Fibroblast of peridontal ligament (primary cell): ENCODE results near the gene CCL15.
"Not testable (repeated sequence)": the region's sequence is repeated elsewhere in the genome, so short reads cannot be mapped to it uniquely, and the experiment has no call there.

ENCODE experiments used
- DNase-seq: peaks from one replicate; pipeline ENCODE4 v3.0.0-alpha.2; 2010; ENCODE audit errors: extremely low read depth

CCL15 gene, protein sequence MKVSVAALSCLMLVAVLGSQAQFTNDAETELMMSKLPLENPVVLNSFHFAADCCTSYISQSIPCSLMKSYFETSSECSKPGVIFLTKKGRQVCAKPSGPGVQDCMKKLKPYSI

DNA sequence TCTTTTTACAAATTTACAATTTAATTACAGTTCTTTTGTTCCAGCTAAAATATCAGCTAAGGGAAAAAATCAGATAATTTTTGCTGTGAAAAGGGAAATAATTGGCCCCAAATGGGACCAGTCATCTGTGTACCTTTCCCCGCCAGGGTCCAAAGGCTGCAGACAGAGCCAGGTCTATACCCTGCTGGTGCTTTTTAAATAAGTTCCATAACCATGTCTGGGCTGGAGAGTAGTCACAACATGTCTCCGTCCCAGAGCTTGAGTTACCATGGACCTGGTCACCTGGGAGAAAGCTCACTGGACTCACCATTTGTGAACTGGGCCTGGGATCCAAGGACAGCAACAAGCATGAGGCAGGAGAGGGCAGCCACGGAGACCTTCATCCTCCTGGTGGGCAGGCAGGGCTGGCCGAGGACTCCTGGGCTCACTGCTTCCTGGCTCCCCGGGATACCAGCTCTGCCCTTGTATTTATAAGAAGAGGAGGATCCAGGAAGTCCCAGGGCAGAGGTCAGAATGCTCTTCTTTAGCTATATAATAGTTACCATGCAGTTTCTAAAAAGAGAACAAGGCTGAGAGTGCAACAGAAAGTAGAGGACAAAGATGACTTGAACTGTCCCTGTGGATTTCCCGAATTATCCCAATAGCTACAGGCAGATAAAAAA, at the start of gene CCL15:
TSS of gene CCL15 (minus strand) at position 444 of the 662 bp plus-strand sequence. CDS start at position 383, 61 bp downstream.
- no peak for DNase-seq

DNA sequence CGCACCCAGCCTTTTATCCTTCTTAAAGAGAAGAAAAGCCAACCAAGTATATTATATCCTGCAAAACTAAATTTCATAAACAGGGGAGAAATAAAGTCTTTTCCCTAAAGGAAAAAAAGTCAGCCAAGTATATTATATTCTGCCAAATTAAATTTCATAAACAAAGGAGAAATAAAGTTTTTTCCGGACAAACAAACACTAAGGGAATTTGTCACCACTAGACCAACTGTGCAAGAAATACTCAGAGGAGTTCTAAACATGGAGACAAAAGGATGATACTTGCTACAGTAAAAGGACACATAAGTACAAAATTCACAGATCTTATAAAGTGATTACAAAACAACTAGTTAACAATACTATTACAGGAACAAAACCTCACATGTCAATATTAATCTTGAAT, 48.3 kb upstream of the CCL15 start:
- DNase-seq = no peak

DNA sequence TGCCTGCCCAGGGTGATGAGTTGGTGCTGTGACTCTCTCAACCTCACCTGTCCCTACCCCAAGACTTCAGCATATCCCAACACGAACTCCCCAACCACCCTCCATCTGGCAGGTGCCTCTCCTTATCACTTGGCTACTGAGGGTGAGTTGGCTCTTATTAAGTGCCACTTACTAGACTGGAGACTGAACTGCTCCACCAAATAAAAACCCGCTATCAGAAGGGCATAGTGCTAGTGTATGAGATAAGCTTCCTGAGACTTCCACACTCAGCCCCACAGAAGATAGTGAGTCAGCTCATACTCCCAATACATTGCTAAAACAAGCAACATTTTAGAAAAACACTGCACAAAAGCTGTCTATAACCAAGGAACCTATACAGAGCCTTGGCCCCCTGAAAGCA, 46.7 kb upstream of the CCL15 start:
- no peak for DNase-seq

DNA sequence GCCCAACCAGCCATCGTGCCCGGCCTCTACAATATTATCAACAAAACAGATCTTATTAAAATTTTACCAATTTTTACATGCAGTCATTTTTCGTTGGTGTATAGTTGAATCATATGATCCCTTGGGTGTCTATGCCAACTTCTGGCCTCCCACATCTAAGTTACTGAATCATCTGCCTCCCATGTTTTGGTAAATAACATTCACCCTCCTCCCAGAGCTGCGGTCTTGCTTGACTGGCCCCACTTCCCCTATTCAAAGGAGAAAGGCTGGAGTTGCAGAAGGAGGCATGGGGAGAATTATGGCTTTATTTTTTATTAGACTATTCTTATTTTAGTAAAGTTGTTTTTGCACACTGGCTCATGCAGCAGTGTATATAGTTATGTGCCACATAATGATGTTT, 34.9 kb upstream of the CCL15 start:
- DNase-seq = no peak

DNA sequence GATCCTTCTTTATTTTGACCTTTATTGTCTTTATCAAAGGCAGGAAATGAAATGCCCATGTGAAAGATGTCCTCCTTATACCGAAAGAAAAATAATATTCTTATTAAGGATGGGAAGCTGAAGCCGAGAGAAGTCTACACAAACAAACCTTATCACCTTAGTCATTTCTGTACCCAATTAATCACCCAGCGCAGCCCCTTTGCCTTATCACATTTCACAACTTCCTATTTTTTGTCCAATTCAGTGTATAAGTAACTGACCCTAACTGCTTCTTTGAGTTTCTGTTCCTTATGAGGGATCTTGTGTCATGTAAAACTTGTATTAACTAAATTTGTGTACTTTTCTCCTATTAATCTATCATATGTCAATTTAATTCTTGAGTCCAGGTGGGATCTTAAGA, 32.8 kb upstream of the CCL15 start:
- DNase-seq = no peak

DNA sequence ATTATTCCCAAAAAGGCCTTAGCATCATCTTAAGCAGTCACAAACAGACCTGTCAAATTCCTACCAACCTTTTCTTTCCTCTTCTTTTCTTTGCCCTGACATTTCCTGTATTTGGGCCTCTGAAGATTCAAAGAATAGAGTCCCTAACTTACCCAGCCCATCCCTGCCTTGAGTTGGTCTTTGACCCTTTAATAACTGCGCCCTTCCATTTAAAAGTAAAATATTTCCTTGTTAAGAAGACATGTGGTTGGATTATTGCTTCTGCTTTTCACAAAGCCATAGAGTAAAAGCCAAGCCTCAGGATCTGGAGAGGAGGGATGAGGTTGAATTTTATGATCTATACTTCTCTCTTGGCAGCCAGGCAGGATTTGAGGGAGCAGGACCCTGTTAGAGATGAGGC, 29.6 kb upstream of the CCL15 start:
- no peak for DNase-seq

DNA sequence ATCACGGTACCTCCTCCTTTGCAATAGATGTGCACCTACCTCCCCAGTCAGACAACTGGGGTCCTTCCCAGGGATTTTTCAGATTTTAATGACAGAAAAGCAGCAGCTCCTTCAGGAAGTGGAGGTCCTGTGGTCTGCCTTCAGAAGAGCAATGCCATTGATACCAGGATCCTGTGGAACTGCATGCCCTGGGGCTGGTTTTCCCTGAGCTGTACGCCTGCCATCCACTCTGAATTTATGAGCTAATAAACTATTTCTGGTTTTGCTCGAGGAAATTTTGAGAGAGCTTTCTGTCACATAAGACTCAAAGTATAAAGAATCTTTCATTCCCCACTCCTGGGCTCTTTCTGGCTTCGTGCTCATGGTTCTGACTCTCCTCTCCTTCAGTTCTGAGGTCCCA, 26.4 kb upstream of the CCL15 start:
- no peak for DNase-seq

DNA sequence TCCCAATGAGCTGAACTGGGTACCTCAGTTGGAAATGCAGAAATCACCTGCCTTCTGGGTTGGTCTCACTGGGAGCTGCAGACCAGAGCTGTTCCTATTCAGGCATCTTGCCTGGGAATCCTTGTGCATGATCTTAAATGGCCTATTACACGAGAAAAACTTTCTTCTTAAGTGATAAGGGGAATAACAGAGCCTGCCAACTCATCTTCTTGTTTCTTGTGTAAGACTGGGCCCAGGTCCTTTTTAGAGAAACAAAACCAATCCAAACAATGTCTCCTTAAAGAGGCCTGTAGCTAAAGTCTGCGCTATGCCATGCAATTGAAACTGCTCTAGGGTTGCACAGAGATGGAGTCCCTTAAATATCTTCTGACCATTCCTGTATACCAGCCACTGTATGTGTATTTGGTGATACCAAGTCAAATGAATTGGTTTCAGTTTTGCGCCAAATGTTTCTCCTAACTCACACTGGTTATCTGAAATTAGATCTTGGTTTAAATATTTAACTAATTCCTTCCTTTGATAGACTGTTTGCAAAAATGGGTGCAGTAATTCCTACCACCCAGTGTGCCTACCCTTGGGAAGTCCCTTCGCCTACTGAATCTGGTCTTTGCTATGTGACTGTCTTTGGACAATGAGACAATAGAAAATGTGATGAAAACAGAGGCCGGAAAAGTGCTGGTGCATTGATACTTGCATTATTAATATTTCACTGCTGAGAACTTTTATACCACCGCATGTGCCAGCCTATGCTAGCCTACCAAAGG, 22.9 kb upstream of the CCL15 start:
- DNase-seq = no peak

DNA sequence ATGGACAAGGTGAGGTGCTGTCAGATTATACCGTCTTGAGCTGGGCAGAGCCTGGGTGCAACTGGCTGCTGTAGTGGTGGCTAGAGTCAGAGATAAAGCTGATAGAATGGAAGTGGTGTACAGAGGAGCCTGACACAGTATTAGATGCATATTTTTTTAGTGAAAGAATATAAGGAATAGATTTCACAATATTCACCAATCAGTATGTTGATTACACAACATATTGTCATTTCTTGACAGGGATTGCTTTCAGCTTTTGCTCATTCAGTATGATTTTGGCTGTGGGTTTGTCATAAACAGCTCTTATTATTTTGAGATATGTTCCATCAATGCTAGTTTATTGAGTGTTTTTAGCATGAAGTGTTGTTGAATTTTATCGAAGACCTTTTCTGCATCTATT, 18.1 kb upstream of the CCL15 start:
- no peak for DNase-seq

DNA sequence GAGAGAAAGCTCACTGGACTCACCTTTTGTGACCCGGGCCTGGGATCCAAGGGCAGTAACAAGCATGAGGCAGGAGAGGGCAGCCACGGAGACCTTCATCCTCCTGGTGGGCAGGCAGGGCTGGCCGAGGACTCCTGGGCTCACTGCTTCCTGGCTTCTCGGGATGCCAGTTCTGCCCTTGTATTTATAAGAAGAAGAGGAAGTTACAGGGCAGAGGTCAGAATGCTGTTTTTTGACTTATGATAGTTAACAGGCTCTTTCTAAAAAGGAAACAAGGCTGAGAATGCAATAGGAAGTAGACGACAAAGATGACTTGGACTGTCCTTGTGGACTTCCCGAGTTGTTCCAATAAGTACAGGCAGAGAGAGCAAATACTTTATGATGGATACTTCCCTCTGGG, 16.4 kb upstream of the CCL15 start, which contains the start of gene CCL23:
TSS of gene CCL23 (minus strand) at position 174 of the 400 bp plus-strand sequence. CDS start at position 99, 75 bp downstream.
- DNase-seq = no peak

DNA sequence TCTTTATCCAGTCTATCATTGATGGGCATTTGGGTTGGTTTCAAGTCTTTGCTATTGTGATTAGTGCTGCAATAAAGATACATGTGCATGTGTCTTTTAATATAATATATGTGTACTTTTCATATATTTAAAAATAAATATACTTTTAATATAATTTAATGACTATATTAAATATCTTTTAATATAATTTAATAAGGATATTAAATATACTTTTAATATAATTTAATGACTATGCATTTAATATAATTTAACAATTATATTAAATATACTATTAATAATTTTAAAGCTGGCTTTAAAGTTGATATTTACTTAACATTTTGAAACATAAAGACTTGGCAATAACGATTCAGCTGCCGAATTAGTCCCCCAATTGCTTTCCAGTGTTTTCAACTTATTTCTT, 15.2 kb upstream of the CCL15 start:
- DNase-seq = no peak

DNA sequence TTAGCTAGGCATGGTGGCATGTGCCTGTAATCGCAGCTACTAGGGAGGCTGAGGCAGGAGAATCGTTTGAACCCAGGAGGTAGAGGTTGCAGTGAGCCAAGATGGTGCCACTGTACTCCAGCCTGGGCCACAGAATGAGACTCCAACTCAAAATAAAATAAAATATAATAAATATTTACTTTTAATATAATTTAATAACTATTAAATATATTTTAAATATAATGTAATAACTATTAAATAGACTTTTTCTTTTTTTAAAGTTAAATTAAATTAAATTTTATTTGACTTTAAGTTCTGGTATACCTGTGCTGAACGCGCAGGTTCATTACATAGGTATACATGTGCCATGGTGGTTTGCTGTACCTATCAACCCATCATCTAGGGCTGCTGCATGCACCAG, 14.5 kb upstream of the CCL15 start:
- not testable (repeated sequence) for DNase-seq

DNA sequence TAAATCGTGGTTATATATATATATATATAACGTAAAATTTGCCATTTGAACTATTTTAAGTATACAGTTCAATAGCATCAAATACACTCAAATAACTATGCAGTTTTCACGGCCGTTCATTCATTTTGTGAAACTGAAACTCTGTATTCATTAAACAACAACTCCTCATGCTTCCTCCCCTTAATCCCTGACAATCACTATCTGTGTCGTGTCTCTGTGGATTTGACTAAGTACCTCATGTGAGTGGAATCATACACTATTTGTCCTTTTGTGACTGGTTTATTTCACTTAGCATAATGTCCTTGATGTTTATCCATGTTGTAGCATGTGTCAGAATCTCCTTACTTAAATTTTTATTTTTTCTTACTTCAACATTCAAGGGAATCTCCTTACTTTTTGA, 13.6 kb upstream of the CCL15 start:
- no peak for DNase-seq

DNA sequence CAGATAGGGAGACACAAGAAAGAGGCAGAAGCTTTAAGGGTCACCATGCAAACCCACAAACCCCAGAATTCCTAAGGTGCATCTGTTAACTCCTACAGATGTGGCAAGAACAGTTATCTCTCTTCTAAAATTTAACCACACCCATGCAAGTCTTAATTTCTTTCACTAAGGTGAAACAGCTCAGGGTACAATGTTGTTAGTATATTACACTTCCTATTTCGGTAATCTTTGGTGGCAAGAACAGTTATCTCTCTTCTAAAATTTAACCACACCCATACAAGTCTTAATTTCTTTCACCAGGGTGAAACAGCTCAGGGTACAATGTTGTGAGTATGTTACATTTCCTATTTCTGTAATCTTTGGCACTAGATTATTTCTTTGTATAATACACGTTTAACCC, 9.8 kb upstream of the CCL15 start:
- no peak for DNase-seq

DNA sequence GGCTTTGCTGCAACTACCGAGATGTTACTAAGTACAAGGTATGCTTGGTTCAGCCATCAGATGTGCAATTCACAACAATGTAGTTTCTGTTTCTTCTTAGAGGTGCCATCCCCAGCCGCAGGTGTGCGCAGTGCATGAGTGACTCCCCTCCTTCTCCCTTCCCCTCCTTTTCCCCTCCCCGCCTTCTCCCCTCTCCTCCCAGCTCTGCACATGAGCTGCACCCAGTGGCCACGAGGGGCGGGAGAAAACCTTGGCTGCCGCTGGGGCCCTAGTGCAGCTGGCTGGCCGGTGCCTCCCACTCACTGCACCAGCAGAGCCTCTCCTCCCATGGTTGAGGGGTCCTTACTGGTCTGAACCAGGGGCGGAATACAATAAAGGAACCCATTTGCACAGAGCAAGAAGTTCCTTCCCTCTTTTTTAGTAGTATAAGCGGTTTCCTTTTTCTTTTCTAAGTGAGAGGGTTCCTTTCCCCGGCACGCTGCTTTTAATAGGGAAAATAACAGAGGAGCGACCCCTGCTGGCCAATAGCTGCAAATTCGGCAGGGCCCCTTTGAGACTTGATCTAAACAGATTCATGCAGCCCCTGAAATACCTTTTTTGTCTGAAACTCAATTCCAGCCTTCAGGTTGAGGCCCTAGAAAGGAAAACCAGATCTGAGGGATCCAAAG, 7.8 kb upstream of the CCL15 start:
- DNase-seq = no peak

DNA sequence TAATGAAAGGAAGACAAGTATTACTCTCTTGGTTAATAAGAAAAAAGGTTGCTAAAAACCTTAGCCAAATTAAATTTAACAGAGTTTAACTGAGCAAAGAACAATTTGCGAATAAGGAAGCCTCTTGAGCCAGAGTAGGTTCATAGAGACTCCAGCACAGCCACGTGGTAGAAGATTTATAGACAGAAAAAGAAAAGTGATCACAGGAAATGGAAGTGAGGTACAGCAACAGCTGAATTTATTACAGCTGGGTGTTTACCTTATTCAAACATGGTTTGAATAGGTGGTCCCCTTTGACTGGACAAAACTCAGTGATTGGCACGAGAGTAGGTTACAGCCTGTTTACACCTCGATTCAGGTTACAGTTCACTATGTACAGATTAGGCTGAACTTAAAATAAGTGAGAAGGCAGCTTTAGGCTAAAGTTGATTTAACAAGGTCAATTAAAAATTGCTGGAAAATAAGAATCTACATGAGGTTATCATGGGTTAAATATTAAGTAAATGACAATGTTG, 3.3 kb upstream of the CCL15 start:
- DNase-seq = no peak

DNA sequence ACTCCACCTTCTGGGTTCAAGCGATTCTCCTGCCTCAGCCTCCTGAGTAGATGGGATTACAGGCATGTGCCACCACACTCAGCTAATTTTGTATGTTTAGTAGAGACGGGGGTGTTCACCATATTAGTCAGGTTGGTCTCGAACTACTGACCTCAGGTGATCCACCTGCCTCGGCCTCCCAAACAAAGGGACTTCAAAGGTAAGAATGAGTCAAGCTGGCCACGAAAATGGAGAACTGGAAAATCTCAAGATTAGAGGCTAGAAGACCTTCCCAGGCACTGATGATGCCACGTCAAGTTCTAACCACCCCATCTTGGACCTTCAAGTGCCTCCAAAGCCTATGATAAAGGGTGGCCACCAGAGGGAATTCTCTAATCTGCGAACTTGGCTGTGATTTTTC, 1.3 kb upstream of the CCL15 start:
- DNase-seq = no peak

DNA sequence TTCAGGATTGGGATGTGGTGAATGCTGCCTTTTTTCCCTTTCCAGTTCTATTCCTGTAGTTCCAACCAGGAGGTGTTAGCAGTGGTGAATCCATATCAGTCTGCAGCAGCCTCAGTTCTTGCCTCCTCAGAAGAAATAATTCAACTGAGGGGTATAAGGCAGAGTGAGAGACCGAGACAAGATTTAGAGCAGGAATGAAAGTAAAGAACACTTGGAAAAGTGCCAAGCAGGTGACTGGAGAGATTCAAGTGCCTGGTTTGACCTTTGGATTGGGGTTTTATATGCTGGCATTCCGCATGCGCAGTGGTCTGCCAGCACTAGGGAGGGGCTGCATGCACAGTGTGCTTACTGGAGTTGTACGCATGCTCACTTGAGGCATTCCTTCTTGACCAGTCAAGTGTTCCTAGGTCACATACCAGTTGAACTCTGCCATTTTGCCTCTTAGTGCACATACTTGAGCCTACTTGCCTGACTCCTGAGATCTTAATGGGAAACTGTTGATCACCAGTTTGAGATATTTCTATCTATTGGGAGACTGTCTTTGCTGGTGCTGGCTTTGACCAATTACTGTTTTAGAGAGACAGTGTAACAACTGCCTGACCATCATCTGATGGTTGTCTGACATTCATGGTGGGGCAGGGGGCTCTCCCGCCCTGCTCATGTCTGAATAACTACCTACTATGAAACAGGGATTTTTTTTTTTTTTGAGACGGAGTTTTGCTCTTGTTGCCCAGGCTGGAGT, 680 bp upstream of the CCL15 start:
- no peak for DNase-seq

DNA sequence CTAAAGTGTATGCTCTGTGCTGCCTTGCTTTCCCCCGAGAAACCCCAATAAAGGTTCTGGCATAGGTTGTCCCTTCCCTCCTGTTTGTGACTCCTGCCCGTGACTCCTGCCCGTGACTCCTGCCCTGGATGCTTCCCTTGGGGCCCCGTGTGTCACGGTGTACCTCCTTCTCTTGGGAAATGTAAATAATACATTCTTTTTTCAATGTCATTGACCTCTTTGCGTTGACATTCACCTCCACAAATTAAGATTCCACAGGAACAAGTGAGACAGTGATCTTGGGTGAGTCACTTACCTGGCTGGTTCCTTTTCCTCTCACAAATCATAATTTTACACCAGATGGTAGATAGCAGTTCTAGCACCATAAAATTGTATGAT, 632 bp downstream of the CCL15 start:
- DNase-seq = no peak

DNA sequence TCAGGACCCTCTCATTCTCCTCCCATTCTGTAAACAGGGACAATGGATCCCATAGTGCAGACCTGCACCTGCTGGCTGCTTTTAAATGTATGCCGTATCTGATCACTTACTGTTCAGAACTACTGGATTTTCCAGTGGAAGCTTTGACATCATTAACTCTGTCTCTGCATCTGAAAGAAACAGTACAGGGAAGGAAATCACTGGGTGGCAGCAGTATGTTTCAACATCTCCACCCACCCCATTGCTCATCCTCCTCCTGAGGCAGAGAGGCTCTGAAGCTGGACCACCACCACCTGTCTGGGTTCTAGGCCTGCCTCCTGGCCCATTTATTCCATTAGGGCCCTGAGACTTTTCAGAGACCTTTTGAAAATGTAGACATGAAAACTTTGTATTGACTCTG, 2.6 kb downstream of the CCL15 start:
- DNase-seq = no peak

DNA sequence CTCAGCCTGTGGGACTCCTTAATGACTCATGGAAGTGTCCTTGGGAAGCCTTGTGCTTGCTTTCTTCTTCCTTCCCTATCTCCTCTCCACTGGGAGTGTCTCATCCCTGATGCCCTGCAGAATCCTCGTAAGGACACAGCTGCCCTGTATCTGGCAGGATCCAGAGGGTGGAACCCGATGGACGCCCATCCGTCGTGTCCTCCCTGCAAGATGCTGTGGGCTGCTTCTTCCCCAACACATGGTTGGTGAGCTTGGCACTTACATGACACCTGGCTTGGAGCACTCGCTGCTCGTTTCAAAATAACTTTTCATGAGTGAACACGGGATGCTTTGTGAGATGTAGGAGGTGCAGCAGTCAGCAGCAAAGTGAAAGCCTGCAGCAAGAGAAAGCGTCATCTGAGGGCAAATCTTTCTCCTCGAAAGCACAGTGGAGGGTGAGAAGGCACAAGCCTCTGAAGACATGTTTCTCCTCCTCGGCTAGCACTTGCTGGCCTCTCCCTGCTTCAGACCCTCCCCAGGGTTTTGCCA, 3.3 kb downstream of the CCL15 start:
- no peak for DNase-seq

DNA sequence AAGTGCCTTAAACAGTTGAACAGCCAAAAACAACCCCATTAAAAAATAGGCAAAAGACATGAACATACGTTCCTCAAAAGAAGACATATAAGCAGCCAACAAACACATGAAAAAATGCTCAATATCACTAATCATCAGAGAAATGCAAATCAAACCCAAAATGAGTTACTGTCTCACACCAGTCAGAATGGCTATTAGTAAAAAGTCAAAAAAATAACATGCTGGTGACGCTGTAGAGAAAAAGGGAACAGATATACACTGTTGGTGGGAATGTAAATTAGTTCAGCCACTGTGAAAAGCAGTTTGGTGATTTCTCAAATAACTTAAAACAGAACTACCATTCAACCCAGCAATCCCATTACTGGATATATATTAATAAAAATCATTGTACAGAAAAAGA, 6.0 kb downstream of the CCL15 start:
- DNase-seq = not testable (repeated sequence)
